ENCODE data around the gene PDILT.

Gene PDILT

GRCh38 chr16:20363191-20363590 is 41.3 kb downstream of the PDILT start:
- no peak for DNase-seq (ENCODE audit: low spot score)

GRCh38 chr16:20359997-20360396 is 44.5 kb downstream of the PDILT start:
- no peak for DNase-seq (ENCODE audit: low spot score)

GRCh38 chr16:20355114-20355782 is 49.3 kb downstream of the PDILT start:
- no peak for DNase-seq (ENCODE audit: low spot score)

- no peak for DNase-seq (ENCODE audit: low spot score)
These were observed 51.2 kb downstream of the PDILT start for GRCh38 chr16:20353379-20353778.

GRCh38 chr16:20352615-20353014 is 51.9 kb downstream of the PDILT start, which contains the start of gene UMOD:
Gene UMOD, minus strand, starts transcription at chr16:20352715. Its CDS starts 1,978 bp downstream, at chr16:20350737.
- DNase-seq (ENCODE audit: low spot score): no peak

- DNase-seq (ENCODE audit: low spot score): no peak
These were observed 54.9 kb downstream of the PDILT start for GRCh38 chr16:20349615-20350014.

GRCh38 chr16:20348365-20349185 is 56.0 kb downstream of the PDILT start:
- DNase-seq (ENCODE audit: low spot score): no peak

GRCh38 chr16:20347666-20348364 is 56.7 kb downstream of the PDILT start:
- DNase-seq (ENCODE audit: low spot score): no peak

- DNase-seq (ENCODE audit: low spot score): no peak
These were observed 59.9 kb downstream of the PDILT start for GRCh38 chr16:20344611-20345010.

- no peak for DNase-seq (ENCODE audit: low spot score)
These were observed 64.8 kb downstream of the PDILT start for GRCh38 chr16:20339744-20340143.

GRCh38 chr16:20336955-20337354 is 67.6 kb downstream of the PDILT start:
- DNase-seq (ENCODE audit: low spot score): no peak

GRCh38 chr16:20334396-20334795 is 70.1 kb downstream of the PDILT start:
- no peak for DNase-seq (ENCODE audit: low spot score)

- DNase-seq (ENCODE audit: low spot score): no peak
These were observed 71.4 kb downstream of the PDILT start for GRCh38 chr16:20333120-20333519.

- DNase-seq (ENCODE audit: low spot score): no peak
These were observed 72.1 kb downstream of the PDILT start for GRCh38 chr16:20332411-20332810.

GRCh38 chr16:20331635-20332034 is 72.9 kb downstream of the PDILT start:
- DNase-seq (ENCODE audit: low spot score): no peak

GRCh38 chr16:20329392-20330138 is 75.0 kb downstream of the PDILT start:
- no peak for DNase-seq (ENCODE audit: low spot score)

- DNase-seq (ENCODE audit: low spot score): no peak
These were observed 77.0 kb downstream of the PDILT start, which contains the start of gene GP2 for GRCh38 chr16:20327444-20328041. Gene GP2, minus strand, starts transcription at chr16:20327513. Its CDS starts 1,082 bp downstream, at chr16:20326431.

GRCh38 chr16:20326321-20326720 is 78.2 kb downstream of the PDILT start:
- no peak for DNase-seq (ENCODE audit: low spot score)

GRCh38 chr16:20325005-20325404 is 79.5 kb downstream of the PDILT start:
- DNase-seq (ENCODE audit: low spot score): no peak

- DNase-seq (ENCODE audit: low spot score): no peak
These were observed 80.9 kb downstream of the PDILT start for GRCh38 chr16:20323591-20324117.

- DNase-seq (ENCODE audit: low spot score): no peak
These were observed 81.8 kb downstream of the PDILT start for GRCh38 chr16:20322696-20323095.
